Measurements from ENCODE around the gene DLX4. TPM values are rescaled to one million over a fixed set of nuclear protein-coding genes. Genes with fewer than 3 reads are reported as not detected.

Gene DLX4
- total RNA-seq, 1 experiment from 2014 or later = 11.2 TPM

DNA sequence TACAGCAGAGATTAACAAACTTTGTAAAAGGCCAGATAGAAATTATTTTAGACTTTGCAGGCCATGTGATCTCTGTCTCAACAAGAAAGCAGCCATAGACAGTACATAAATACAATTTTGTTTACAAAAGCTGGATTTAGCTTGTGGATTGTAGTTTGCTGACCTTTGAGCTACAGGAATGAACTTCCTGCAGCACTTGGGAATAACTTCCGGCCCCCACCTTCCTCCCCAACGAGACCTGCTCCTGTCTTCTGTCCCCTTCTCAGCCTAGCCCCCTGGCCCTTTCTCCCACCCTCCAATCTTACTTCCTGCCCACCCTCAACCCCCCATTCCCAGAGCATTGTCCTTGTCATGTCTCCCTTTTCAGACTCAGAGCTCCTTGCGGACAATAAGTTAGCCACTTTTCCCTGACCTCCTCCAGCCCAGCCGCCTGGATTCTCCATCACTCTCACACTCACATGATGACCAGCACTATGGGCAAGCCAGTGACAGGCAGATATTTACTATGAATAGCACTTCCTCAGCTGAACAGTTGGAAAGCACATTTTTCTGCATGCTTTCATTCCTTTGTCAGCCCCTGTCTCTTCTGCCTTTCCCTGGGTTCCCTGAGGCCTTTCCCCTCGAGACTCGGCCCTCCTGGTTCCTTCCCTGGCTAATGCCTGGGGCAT lies 53.6 kb downstream of the DLX4 start:
- CTCF ChIA-PET = interaction anchor here (0.5 kb wide), 1 partner anchor 40 kb away, joined by 3 read pairs; no protein-coding TSS in a partner anchor
- Histone ChIP-seq H3K36me3 (ENCODE audit: control insufficient read depth, insufficient read depth, low read length) (no peaks in the 10 kb centered on the region), H3K4me1 (ENCODE audit: control insufficient read depth, insufficient read depth, low read length) (peaks cover 17% of the 10 kb centered on the region), H3K27me3 (ENCODE audit: control insufficient read depth, insufficient read depth, low read length) (no peaks in the 10 kb centered on the region), H3K9me3 (ENCODE audit: control insufficient read depth, insufficient read depth, low read depth, low read length) (peaks cover 3% of the 10 kb centered on the region; the same call in 1 of the 2 replicates), H3K4me3 (ENCODE audit: low read depth in 2 of 2, low read length in 2 of 2) (no peak overlapping the region), H3K27ac (ENCODE audit: low read length) (no peak overlapping the region)
- no peak for DNase-seq (ENCODE audit: low read depth, low spot score)
- in situ Hi-C loops (cut with HindIII; ENCODE audit: low pct_unique_long_range_greater_than_20kb, low sequenced_read_pairs) (no loop called here), intact Hi-C loops (cut with micrococcal nuclease; ENCODE audit: unreplicated experiment) (no loop called here)
- ATAC-seq = no peak
- POLR2A ChIA-PET = no interaction called here
- no TSS peak for BruUV-seq (replicated peaks)
- TF ChIP-seq SIN3A (IDR thresholded peaks at IDR 0.05; ENCODE audit: borderline replicate concordance, insufficient read depth, low read depth, low read length) (no peak), POLR2AphosphoS5 (IDR thresholded peaks at IDR 0.05; ENCODE audit: low read depth, low read length) (no peak), TCF7L2 (IDR thresholded peaks at IDR 0.05; ENCODE audit: low read depth, low read length) (no peak)
- TF ChIP-seq, protein P1, sequence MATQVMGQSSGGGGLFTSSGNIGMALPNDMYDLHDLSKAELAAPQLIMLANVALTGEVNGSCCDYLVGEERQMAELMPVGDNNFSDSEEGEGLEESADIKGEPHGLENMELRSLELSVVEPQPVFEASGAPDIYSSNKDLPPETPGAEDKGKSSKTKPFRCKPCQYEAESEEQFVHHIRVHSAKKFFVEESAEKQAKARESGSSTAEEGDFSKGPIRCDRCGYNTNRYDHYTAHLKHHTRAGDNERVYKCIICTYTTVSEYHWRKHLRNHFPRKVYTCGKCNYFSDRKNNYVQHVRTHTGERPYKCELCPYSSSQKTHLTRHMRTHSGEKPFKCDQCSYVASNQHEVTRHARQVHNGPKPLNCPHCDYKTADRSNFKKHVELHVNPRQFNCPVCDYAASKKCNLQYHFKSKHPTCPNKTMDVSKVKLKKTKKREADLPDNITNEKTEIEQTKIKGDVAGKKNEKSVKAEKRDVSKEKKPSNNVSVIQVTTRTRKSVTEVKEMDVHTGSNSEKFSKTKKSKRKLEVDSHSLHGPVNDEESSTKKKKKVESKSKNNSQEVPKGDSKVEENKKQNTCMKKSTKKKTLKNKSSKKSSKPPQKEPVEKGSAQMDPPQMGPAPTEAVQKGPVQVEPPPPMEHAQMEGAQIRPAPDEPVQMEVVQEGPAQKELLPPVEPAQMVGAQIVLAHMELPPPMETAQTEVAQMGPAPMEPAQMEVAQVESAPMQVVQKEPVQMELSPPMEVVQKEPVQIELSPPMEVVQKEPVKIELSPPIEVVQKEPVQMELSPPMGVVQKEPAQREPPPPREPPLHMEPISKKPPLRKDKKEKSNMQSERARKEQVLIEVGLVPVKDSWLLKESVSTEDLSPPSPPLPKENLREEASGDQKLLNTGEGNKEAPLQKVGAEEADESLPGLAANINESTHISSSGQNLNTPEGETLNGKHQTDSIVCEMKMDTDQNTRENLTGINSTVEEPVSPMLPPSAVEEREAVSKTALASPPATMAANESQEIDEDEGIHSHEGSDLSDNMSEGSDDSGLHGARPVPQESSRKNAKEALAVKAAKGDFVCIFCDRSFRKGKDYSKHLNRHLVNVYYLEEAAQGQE (IDR thresholded peaks at IDR 0.05; ENCODE audit: insufficient read depth in 1 of 2, low read depth in 2 of 2, low read length in 1 of 2) = no peak
- TF ChIP-seq, protein P2, sequence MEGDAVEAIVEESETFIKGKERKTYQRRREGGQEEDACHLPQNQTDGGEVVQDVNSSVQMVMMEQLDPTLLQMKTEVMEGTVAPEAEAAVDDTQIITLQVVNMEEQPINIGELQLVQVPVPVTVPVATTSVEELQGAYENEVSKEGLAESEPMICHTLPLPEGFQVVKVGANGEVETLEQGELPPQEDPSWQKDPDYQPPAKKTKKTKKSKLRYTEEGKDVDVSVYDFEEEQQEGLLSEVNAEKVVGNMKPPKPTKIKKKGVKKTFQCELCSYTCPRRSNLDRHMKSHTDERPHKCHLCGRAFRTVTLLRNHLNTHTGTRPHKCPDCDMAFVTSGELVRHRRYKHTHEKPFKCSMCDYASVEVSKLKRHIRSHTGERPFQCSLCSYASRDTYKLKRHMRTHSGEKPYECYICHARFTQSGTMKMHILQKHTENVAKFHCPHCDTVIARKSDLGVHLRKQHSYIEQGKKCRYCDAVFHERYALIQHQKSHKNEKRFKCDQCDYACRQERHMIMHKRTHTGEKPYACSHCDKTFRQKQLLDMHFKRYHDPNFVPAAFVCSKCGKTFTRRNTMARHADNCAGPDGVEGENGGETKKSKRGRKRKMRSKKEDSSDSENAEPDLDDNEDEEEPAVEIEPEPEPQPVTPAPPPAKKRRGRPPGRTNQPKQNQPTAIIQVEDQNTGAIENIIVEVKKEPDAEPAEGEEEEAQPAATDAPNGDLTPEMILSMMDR (IDR thresholded peaks at IDR 0.05) = no peak

DNA sequence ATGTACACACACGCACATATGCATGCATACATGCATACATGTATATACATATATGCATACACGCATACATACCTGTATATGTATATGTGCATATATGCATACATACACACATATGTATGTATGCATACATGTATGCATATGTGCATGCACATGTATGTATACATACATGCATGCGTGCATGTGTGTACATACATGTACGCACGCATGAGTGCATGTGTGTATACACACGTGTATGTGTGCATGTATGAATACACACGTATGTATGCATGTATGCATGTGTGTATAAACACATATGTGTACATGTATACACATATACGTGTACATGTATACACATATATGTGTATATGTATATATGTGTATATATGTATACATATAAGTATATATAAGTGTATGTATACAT lies 54.5 kb downstream of the DLX4 start:
- no peak for ATAC-seq
- POLR2A ChIA-PET = no interaction called here
- in situ Hi-C loops (cut with HindIII; ENCODE audit: low pct_unique_long_range_greater_than_20kb, low sequenced_read_pairs) = no loop called here
- Histone ChIP-seq H3K4me3 (ENCODE audit: low read depth in 2 of 2, low read length in 2 of 2) (no peak overlapping the region), H3K27ac (ENCODE audit: low read length) (no peak overlapping the region), H3K36me3 (ENCODE audit: control insufficient read depth, insufficient read depth, low read length) (no peaks in the 10 kb centered on the region), H3K27me3 (ENCODE audit: control insufficient read depth, insufficient read depth, low read length) (no peaks in the 10 kb centered on the region), H3K4me1 (ENCODE audit: control insufficient read depth, insufficient read depth, low read length) (peaks cover 26% of the 10 kb centered on the region), H3K9me3 (ENCODE audit: control insufficient read depth, insufficient read depth, low read depth, low read length) (peaks cover 3% of the 10 kb centered on the region; the same call in 1 of the 2 replicates)
- no TSS peak for BruUV-seq (replicated peaks)
- intact Hi-C loops (cut with micrococcal nuclease; ENCODE audit: unreplicated experiment) = no loop called here
- DNase-seq (ENCODE audit: low read depth, low spot score) = no peak
- TF ChIP-seq TCF7L2 (IDR thresholded peaks at IDR 0.05; ENCODE audit: low read depth, low read length) (no peak), POLR2AphosphoS5 (IDR thresholded peaks at IDR 0.05; ENCODE audit: low read depth, low read length) (no peak), SIN3A (IDR thresholded peaks at IDR 0.05; ENCODE audit: borderline replicate concordance, insufficient read depth, low read depth, low read length) (no peak)
- TF ChIP-seq, protein P1 (IDR thresholded peaks at IDR 0.05; ENCODE audit: insufficient read depth in 1 of 2, low read depth in 2 of 2, low read length in 1 of 2) = no peak
- TF ChIP-seq, protein P2 (IDR thresholded peaks at IDR 0.05) = no peak
- CTCF ChIA-PET = no interaction called here

All from Panc1 (cell line).